Kidney (tissue), 14 donors: ENCODE measurements around the gene UVSSA. TPM values are rescaled to one million over a fixed set of nuclear protein-coding genes. Genes with fewer than 3 reads are reported as not detected.
A peak's percentile ranks its signal among the peaks of the same experiment; 100 is the strongest.

Experiments used
- DNase-seq, 5 donors: peaks; one replicate each; pipeline ENCODE4 v3.0.0-alpha.2; 2013 to 2020
- FAIRE-seq: peaks from 2 replicates; lab custom pipeline; 2012; peaks lifted over from hg19 to GRCh38; lab: Jason Lieb, UNC
- H3K27ac ChIP-seq, 2 donors: one replicate each; pipeline ENCODE4 v1.7.0; 2013; ENCODE audit warnings: low read depth in 2 of 2, low read length in 2 of 2, inconsistent platforms in 1 of 2
- H3K27me3 ChIP-seq: one replicate; pipeline ENCODE4 v1.7.1; 2013; ENCODE audit warnings: low read length, inconsistent platforms; ENCODE audit not compliant: control insufficient read depth, insufficient read depth
- H3K36me3 ChIP-seq, 3 donors: one replicate each; pipeline versions ENCODE4 v1.7.0 to v1.7.1; 2013; ENCODE audit warnings: low read length in 3 of 3, control low read depth in 1 of 3, inconsistent platforms in 1 of 3; ENCODE audit not compliant: insufficient read depth in 3 of 3, control insufficient read depth in 2 of 3
- H3K4me1 ChIP-seq, 3 donors: one replicate each; pipeline versions ENCODE4 v1.7.0 to v1.7.1; 2013; ENCODE audit warnings: low read length in 3 of 3, inconsistent platforms in 1 of 3, low read depth in 1 of 3; ENCODE audit not compliant: control insufficient read depth in 2 of 3, insufficient read depth in 2 of 3
- H3K4me3 ChIP-seq, 3 donors: one replicate each; pipeline versions ENCODE4 v1.7.0 to v1.8.1; 2013; ENCODE audit warnings: low read length in 3 of 3, control low read depth in 1 of 3, inconsistent platforms in 1 of 3
- H3K9ac ChIP-seq, 3 donors: one replicate each; pipeline versions ENCODE4 v1.7.0 to v1.7.1; 2013; ENCODE audit warnings: low read length in 3 of 3, control low read depth in 1 of 3, inconsistent platforms in 1 of 3
- H3K9me3 ChIP-seq, 3 donors: one replicate each; pipeline versions ENCODE4 v1.7.0 to v1.7.1; 2013; ENCODE audit warnings: low read length in 3 of 3, control low read depth in 1 of 3, inconsistent platforms in 1 of 3; ENCODE audit not compliant: control insufficient read depth in 2 of 3, insufficient read depth in 1 of 3
- CTCF ChIP-seq: IDR thresholded peaks from 3 replicates; pipeline ENCODE4 v1.5.1; 2012; ENCODE audit warnings: mild to moderate bottlenecking, moderate library complexity, borderline replicate concordance; ENCODE audit not compliant: insufficient read depth; ENCODE audit errors: extremely low read depth
- intact Hi-C: fragments of 100-400 bp; cut with DNase I; formaldehyde crosslinking; loops from one replicate; pipeline ENCODE4 v1.11.1; 2022
- polyA plus RNA-seq: library from polyadenylated mRNA; stranded (reverse); fragments of 350-450 nt; fragmentation: Illumina TruSeq; extraction: RNeasy Lipid Tissue Mini Kit (QIAGEN cat#74804); gene quantifications from one replicate; pipeline ENCODE4 v1.2.3, GENCODE V29; 2014; ENCODE audit warnings: low read depth, low replicate concordance; ENCODE audit not compliant: insufficient read depth
- total RNA-seq: library from RNA; stranded (reverse); fragmentation: NEBNext Ultra II Directional; extraction: Animal tissue kit (Norgen Biotek cat#: 25700); gene quantifications from one replicate; pipeline ENCODE4 v1.2.1, GENCODE V29; 2021
- donor health status: control.
- donor health status: control.
- donor health status: control.
- donor health status: control.
- donor health status: control.
- donor health status: DM: yes; HTN: yes; CAD: no.
- donor health status: Normal renal cell carcinoma (clear cell type).

Gene UVSSA
- total and polyA plus RNA-seq, 2 donors from 2014 or later, result 5.2 to 32.5 TPM

GRCh38 chr4:1309261-1310010 lies 37.6 kb upstream of the UVSSA start:
- DNase-seq (peak; percentile 97 to 98 (median 98)), FAIRE-seq (peak; percentile 69)
- no peak for TF ChIP-seq CTCF
- Histone ChIP-seq H3K36me3 (peaks cover 3 to 13% (median 8%) of the 10 kb centered on the region in 3 donors), H3K9ac (peak overlapping the region in 2 of 3 donors; percentile 31 to 57), H3K4me1 (peaks cover 0 to 24% (median 19%) of the 10 kb centered on the region in 3 donors), H3K9me3 (no peaks in the 10 kb centered on the region), H3K27me3 (no peaks in the 10 kb centered on the region), H3K27ac (peak overlapping the region; percentile 30 to 41), H3K4me3 (peak overlapping the region; percentile 57 to 64 (median 59))
- intact Hi-C loops, result no loop called here

DNA sequence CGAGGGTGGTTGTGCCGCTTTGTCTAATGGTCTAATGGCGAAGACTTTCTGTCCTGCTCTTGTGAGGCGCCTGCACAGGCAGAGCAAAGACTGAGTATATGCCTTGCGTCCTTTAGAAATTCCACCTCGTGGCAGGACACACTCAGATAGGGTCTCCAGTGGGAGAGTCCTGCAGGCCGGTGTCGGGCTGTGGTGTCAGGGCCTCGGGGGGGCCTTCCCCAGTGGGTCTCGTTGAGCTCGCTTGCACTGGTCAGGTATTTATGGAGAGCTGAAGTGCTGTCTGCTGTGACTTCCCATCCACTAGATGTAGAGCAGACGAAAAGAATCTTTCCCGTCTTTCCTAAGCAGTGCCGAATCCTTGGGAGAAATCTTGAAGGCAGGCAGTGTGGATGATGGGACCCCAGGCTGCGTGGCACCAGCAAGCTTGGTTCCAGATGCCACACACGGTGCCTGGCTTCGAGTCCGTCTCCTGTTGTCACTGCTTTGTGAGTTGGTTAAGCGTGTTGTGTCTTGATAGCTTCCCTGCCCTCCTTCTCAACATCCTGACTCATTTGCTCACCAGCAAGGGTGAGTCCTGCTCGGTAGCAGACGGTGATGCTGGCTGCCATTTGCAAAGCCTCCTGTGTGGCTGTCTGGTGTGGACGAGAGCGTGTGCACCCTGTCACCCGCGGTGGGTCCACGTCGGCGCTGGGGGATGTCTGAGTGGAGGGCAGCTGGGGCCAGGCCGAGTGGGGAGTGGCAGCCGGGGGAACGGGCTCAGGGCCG lies 36.8 kb upstream of the UVSSA start:
- FAIRE-seq (no peak), DNase-seq (peak in 1 of 5 donors; percentile 76)
- Histone ChIP-seq H3K4me1 (peaks cover 0 to 24% (median 19%) of the 10 kb centered on the region in 3 donors), H3K9ac (peak overlapping the region in 2 of 3 donors; percentile 31 to 57), H3K27ac (peak overlapping the region; percentile 30 to 41), H3K4me3 (peak overlapping the region; percentile 57 to 64 (median 59)), H3K9me3 (no peaks in the 10 kb centered on the region), H3K36me3 (peaks cover 3 to 21% (median 10%) of the 10 kb centered on the region in 3 donors), H3K27me3 (no peaks in the 10 kb centered on the region)
- intact Hi-C loops, result no loop called here
- TF ChIP-seq CTCF, result no peak

GRCh38 chr4:1310796-1311631 lies 36.0 kb upstream of the UVSSA start:
- peak in 1 of 5 donors; percentile 77 for DNase-seq
- no peak overlapping the region for H3K9ac ChIP-seq
- intact Hi-C loops, result no loop called here
- H3K4me3 ChIP-seq, result no peak overlapping the region
- H3K27me3 ChIP-seq, result no peaks in the 10 kb centered on the region
- peaks cover 3 to 26% (median 10%) of the 10 kb centered on the region in 3 donors for H3K36me3 ChIP-seq
- no peak for TF ChIP-seq CTCF
- peaks cover 0 to 24% (median 19%) of the 10 kb centered on the region in 3 donors for H3K4me1 ChIP-seq
- no peaks in the 10 kb centered on the region for H3K9me3 ChIP-seq
- H3K27ac ChIP-seq, result no peak overlapping the region
- FAIRE-seq, result no peak
